PC-9 (cell line): Measurements from ENCODE around the gene METTL8.

Source experiments
- EZH2 ChIP-seq: fragments of 200-600 bp; sonication (generic); IDR thresholded peaks from 2 replicates; pipeline ENCODE4 v1.8.0; 2017; ENCODE audit warnings: antibody characterized with exemption, low read depth
- TF ChIP-seq, protein P1 (sequence below): fragments of 200-600 bp; sonication (generic); conservative IDR thresholded peaks from 2 replicates; pipeline ENCODE4 v1.6.1; 2017; ENCODE audit warnings: mixed run types, antibody characterized with exemption, mild to moderate bottlenecking, moderate library complexity

DNA sequence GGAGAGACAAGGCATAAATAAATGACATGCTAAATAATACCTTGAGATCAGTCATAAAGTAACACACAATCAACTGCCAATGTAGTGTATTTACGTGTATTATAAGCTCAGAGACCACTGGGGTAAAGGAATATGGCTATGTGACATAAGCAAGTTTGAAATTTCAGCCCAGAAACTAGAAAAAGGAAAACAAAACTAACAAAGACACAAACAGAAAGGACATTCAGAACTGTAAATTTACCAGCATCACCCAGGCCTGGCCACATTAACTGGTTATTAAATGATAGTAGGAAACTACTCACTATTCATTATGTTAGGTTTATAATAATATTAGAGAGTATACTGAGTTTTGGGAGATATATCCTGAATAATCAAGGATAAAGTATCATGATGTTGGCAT is 98.8 kb downstream of the METTL8 start:
- TF ChIP-seq, protein P1, sequence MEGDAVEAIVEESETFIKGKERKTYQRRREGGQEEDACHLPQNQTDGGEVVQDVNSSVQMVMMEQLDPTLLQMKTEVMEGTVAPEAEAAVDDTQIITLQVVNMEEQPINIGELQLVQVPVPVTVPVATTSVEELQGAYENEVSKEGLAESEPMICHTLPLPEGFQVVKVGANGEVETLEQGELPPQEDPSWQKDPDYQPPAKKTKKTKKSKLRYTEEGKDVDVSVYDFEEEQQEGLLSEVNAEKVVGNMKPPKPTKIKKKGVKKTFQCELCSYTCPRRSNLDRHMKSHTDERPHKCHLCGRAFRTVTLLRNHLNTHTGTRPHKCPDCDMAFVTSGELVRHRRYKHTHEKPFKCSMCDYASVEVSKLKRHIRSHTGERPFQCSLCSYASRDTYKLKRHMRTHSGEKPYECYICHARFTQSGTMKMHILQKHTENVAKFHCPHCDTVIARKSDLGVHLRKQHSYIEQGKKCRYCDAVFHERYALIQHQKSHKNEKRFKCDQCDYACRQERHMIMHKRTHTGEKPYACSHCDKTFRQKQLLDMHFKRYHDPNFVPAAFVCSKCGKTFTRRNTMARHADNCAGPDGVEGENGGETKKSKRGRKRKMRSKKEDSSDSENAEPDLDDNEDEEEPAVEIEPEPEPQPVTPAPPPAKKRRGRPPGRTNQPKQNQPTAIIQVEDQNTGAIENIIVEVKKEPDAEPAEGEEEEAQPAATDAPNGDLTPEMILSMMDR, result no peak
- no peak for TF ChIP-seq EZH2
